ENCODE data around the gene CFAP210.
"Not testable (repeated sequence)": the region's sequence is repeated elsewhere in the genome, so short reads cannot be mapped to it uniquely, and the experiment has no call there.

The CFAP210 gene

GRCh38 chr2:169615982-169616381, 78.2 kb downstream of the CFAP210 start:
- not testable (repeated sequence) for FAIRE-seq

- no peak for FAIRE-seq
Measured at GRCh38 chr2:169613876-169614275, 80.3 kb downstream of the CFAP210 start.

GRCh38 chr2:169609264-169609663, 84.9 kb downstream of the CFAP210 start:
- FAIRE-seq: no peak

- peak; percentile 13 for FAIRE-seq
Measured at GRCh38 chr2:169599568-169599967, 94.6 kb downstream of the CFAP210 start.

GRCh38 chr2:169598982-169599381, 95.2 kb downstream of the CFAP210 start:
- no peak for FAIRE-seq

- FAIRE-seq: not testable (repeated sequence)
Measured at GRCh38 chr2:169596546-169596945, 97.7 kb downstream of the CFAP210 start.

Measured in islet of Langerhans (tissue), 1 donor.